B cell (primary cell): Measurements from ENCODE around the gene PDK2. TPM values are rescaled to one million over a fixed set of nuclear protein-coding genes. Genes with fewer than 3 reads are reported as not detected.

ENCODE experiments used
- ATAC-seq: fragments of 200-7000 bp; cut with Tn5 transposase; one replicate; pipeline ENCODE4 v1.10.0; 2021; ENCODE audit warnings: low read depth, mild to moderate bottlenecking, moderate number of reproducible peaks, moderate library complexity
- CTCF ChIA-PET: fragments of 350-600 bp; sonication (Branson Sonifier 250); formaldehyde crosslinking; loops from one replicate; lab custom pipeline; 2021; ENCODE audit warnings: antibody characterized with exemption, inconsistent platforms; lab: Charles Lee
- POLR2A ChIA-PET: fragments of 350-600 bp; sonication (Branson Sonifier 250); formaldehyde crosslinking; loops from one replicate; lab custom pipeline; 2021; ENCODE audit warnings: antibody characterized with exemption; lab: Charles Lee
- DNase-seq: peaks from one replicate; pipeline ENCODE4 v3.0.0; 2013
- H2AFZ ChIP-seq: 2 replicates; pipeline ENCODE4 v1.6.1; 2012; ENCODE audit warnings: mild to moderate bottlenecking, low read depth, low read length; ENCODE audit not compliant: insufficient read depth, poor library complexity, severe bottlenecking
- H3K27ac ChIP-seq, 2 donors: 1 replicate in 1 of 2; 2 replicates in 1 of 2; pipeline ENCODE4 v1.5.1; 2012 to 2013; ENCODE audit warnings: low read length in 2 of 2, mild to moderate bottlenecking in 2 of 2, moderate library complexity in 1 of 2
- H3K27me3 ChIP-seq, 4 experiments: fragments of 200-600 bp in 1 of 4; sonication (generic) in 1 of 4; replicated peaks in 1 of 4; 1 replicate in 2 of 4; 2 replicates in 2 of 4; pipeline versions ENCODE4 v1.6.1 to v1.7.0; 2013 to 2016; ENCODE audit warnings: low read length in 3 of 4, mild to moderate bottlenecking in 2 of 4, mixed read lengths in 1 of 4, moderate library complexity in 1 of 4; ENCODE audit not compliant: insufficient read depth in 4 of 4, control insufficient read depth in 3 of 4; ENCODE audit errors: control extremely low read depth in 1 of 4
- H3K36me3 ChIP-seq, 2 experiments: replicated peaks in 1 of 2; 1 replicate in 1 of 2; 2 replicates in 1 of 2; pipeline versions ENCODE4 v1.6.1 to v1.7.1; 2013; ENCODE audit warnings: low read length in 1 of 2; ENCODE audit not compliant: insufficient read depth in 2 of 2, control insufficient read depth in 1 of 2; ENCODE audit errors: control extremely low read depth in 1 of 2, extremely low read depth in 1 of 2
- H3K4me1 ChIP-seq, 2 donors: fragments of 200-600 bp in 1 of 2; sonication (generic) in 1 of 2; 1 replicate in 1 of 2; 2 replicates in 1 of 2; pipeline versions ENCODE4 v1.5.1 to v1.6.1; 2013 to 2017; ENCODE audit warnings: low read length in 2 of 2; ENCODE audit not compliant: control insufficient read depth in 2 of 2, insufficient read depth in 2 of 2
- H3K4me2 ChIP-seq: replicated peaks from 2 replicates; pipeline ENCODE3; 2012; ENCODE audit warnings: mild to moderate bottlenecking, low read depth, low read length; ENCODE audit not compliant: poor library complexity, severe bottlenecking
- H3K4me3 ChIP-seq, 5 experiments: fragments of 200-600 bp in 1 of 5; sonication (generic) in 1 of 5; 1 replicate in 3 of 5; 2 replicates in 2 of 5; pipeline versions ENCODE4 v1.5.1 to v1.7.0; 2011 to 2016; ENCODE audit warnings: low read length in 4 of 5, mild to moderate bottlenecking in 4 of 5, low read depth in 2 of 5, control low read depth in 1 of 5, moderate library complexity in 1 of 5; ENCODE audit not compliant: insufficient read depth in 1 of 5; ENCODE audit errors: control extremely low read depth in 1 of 5, extremely low read depth in 1 of 5
- H3K79me2 ChIP-seq: fragments of 200-600 bp; sonication (generic); one replicate; pipeline ENCODE4 v1.6.0; 2016; ENCODE audit warnings: low read length; ENCODE audit not compliant: control insufficient read depth, insufficient read depth
- H3K9ac ChIP-seq: fragments of 200-600 bp; sonication (generic); 2 replicates; pipeline ENCODE4 v1.6.1; 2017; ENCODE audit warnings: mild to moderate bottlenecking, low read length, moderate library complexity
- H3K9me3 ChIP-seq, 3 donors: one replicate each; pipeline versions ENCODE4 v1.6.1 to v1.7.1; 2013; ENCODE audit warnings: low read length in 2 of 3; ENCODE audit not compliant: control insufficient read depth in 2 of 3, insufficient read depth in 1 of 3; ENCODE audit errors: control extremely low read depth in 1 of 3
- H4K20me1 ChIP-seq: 2 replicates; pipeline ENCODE4 v1.6.0; 2012; ENCODE audit warnings: mild to moderate bottlenecking, low read length; ENCODE audit not compliant: insufficient read depth, control insufficient read depth, poor library complexity, severe bottlenecking
- H3K27ac Mint-ChIP-seq: one replicate; pipeline ENCODE4 v1.8.0; 2021; ENCODE audit warnings: mixed read lengths
- H3K27me3 Mint-ChIP-seq: one replicate; pipeline ENCODE4 v1.8.0; 2021; ENCODE audit warnings: mixed read lengths
- H3K4me1 Mint-ChIP-seq: one replicate; pipeline ENCODE4 v1.8.0; 2021; ENCODE audit warnings: mixed read lengths
- H3K4me3 Mint-ChIP-seq: one replicate; pipeline ENCODE4 v1.8.0; 2021; ENCODE audit warnings: mixed read lengths
- H3K9me3 Mint-ChIP-seq: one replicate; pipeline ENCODE4 v1.8.0; 2022; ENCODE audit warnings: mixed read lengths; ENCODE audit not compliant: insufficient read depth
- CTCF ChIP-seq: fragments of 200-600 bp; IDR thresholded peaks from one replicate; pipeline ENCODE4 v1.8.0; 2022; ENCODE audit warnings: antibody characterized with exemption, mild to moderate bottlenecking
- EZH2 ChIP-seq: IDR thresholded peaks from 2 replicates; pipeline ENCODE4 v1.6.1; 2012; ENCODE audit warnings: borderline replicate concordance, low read depth, mild to moderate bottlenecking, moderate library complexity, low read length; ENCODE audit not compliant: insufficient read depth, poor library complexity, severe bottlenecking
- WGBS: methylation state at CpG from one replicate; pipeline ENCODE4 v1.1.5; 2013; ENCODE audit warnings: missing lambda C conversion rate; ENCODE audit not compliant: insufficient coverage; 5-methylcytosine and 5-hydroxymethylcytosine counted together
- intact Hi-C: fragments of 100-400 bp; cut with micrococcal nuclease; formaldehyde crosslinking; loops from one replicate; pipeline ENCODE4 v1.10.0; 2022
- polyA plus RNA-seq: library from polyadenylated mRNA; depleted of rRNA; stranded (reverse); fragments of >200 nt; gene quantifications from 2 replicates; pipeline ENCODE4 v1.2.3, GENCODE V29; 2012
- total RNA-seq, 2 donors: library from RNA; stranded (reverse); fragments of 120-200 nt in 1 of 2; gene quantifications; 1 replicate in 1 of 2; 2 replicates in 1 of 2; pipeline versions ENCODE4 v1.2.3 to v1.2.4, GENCODE V29; 2013 to 2022

The PDK2 gene
- total and polyA plus RNA-seq, 2 donors (not counting 1 experiment from before 2014, with no cell fraction given), result 35.2 to 73.2 TPM

GRCh38 chr17:50052822-50053653, 42.1 kb upstream of the PDK2 start:
- POLR2A ChIA-PET, result no interaction called here
- CTCF ChIA-PET, result interaction anchor here (0.6 to 3.4 kb wide), 3 partner anchors 41 to 1434 kb away, joined by 3 to 13 read pairs (median 3); no protein-coding TSS in a partner anchor
- TF ChIP-seq CTCF, result no peak
- TF ChIP-seq EZH2, result no peak
- H4K20me1 ChIP-seq, result no peaks in the 10 kb centered on the region
- Mint-ChIP-seq H3K27me3 (peaks cover 18% of the 10 kb centered on the region), H3K27ac (peak overlapping the region; percentile 53), H3K4me1 (peaks cover 22% of the 10 kb centered on the region), H3K9me3 (no peaks in the 10 kb centered on the region), H3K4me3 (no peak overlapping the region)
- no peak overlapping the region for H3K27ac ChIP-seq
- H3K4me3 ChIP-seq, result no peak overlapping the region
- no peak overlapping the region for H3K9ac ChIP-seq
- 85% methylated on average over 5 of the region's 7 CpGs for WGBS
- no peak for DNase-seq
- H3K9me3 ChIP-seq, result peaks cover 0 to 3% (median 0%) of the 10 kb centered on the region in 3 donors
- no peak for ATAC-seq
- H3K4me2 ChIP-seq, result no peak overlapping the region
- no peak overlapping the region for H2AFZ ChIP-seq
- peaks cover 0 to 27% (median 2%) of the 10 kb centered on the region in 4 experiments for H3K27me3 ChIP-seq
- H3K36me3 ChIP-seq, result no peaks in the 10 kb centered on the region
- intact Hi-C loops, result no loop called here
- H3K4me1 ChIP-seq, result peaks cover 11 to 15% of the 10 kb centered on the region in 2 donors
- H3K79me2 ChIP-seq, result no peaks in the 10 kb centered on the region

DNA sequence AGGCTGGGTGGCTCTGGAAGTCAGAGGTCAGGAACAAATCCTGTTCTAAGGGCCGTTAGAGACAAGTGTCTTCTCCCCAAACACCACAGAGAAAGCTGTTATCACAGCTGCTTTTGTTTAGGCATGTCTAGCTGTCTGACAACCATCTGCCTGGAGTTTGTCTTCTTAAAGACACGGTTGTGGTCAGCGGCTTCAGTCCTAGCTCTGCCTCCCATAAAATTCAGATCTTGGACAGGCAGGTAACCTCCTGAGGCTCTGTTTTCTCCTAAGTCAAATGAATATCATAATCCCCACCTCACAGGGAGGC, 41.5 kb upstream of the PDK2 start:
- intact Hi-C loops, result no loop called here
- Mint-ChIP-seq H3K4me1 (peaks cover 22% of the 10 kb centered on the region), H3K27ac (no peak overlapping the region), H3K9me3 (no peaks in the 10 kb centered on the region), H3K4me3 (no peak overlapping the region), H3K27me3 (peaks cover 20% of the 10 kb centered on the region)
- WGBS, result 88% methylated on average over 3 of the region's 3 CpGs
- ChIA-PET CTCF (interaction anchor here (0.9 to 3.4 kb wide), 2 partner anchors 40 to 57 kb away, joined by 3 to 13 read pairs; no protein-coding TSS in a partner anchor), POLR2A (no interaction called here)
- no peaks in the 10 kb centered on the region for H3K36me3 ChIP-seq
- H2AFZ ChIP-seq, result no peak overlapping the region
- ATAC-seq (no peak), DNase-seq (no peak)
- no peak overlapping the region for H3K9ac ChIP-seq
- no peak for TF ChIP-seq CTCF
- TF ChIP-seq EZH2, result no peak
- H3K9me3 ChIP-seq, result peaks cover 0 to 3% (median 0%) of the 10 kb centered on the region in 3 donors
- peaks cover 0 to 33% (median 2%) of the 10 kb centered on the region in 4 experiments for H3K27me3 ChIP-seq
- no peaks in the 10 kb centered on the region for H3K79me2 ChIP-seq
- peaks cover 11 to 15% of the 10 kb centered on the region in 2 donors for H3K4me1 ChIP-seq
- H4K20me1 ChIP-seq, result no peaks in the 10 kb centered on the region
- no peak overlapping the region for H3K4me2 ChIP-seq
- no peak overlapping the region for H3K4me3 ChIP-seq
- H3K27ac ChIP-seq, result no peak overlapping the region
